PC-9 (cell line): Measurements from ENCODE around the gene AOPEP. TPM values are rescaled to one million over a fixed set of nuclear protein-coding genes. Genes with fewer than 3 reads are reported as not detected.

Source experiments
- BruUV-seq: library from RNA; stranded (reverse); fragments of 400-500 nt; replicated peaks from 2 replicates; lab custom pipeline; 2021; lab: Mats Ljungman, UMichigan
- CTCF ChIA-PET: fragments of 300-600 bp; sonication (Branson Sonifier 250); formaldehyde crosslinking; loops from one replicate; lab custom pipeline; 2022; ENCODE audit warnings: antibody characterized with exemption; lab: Charles Lee
- POLR2A ChIA-PET: fragments of 300-600 bp; sonication (Branson Sonifier 250); formaldehyde crosslinking; loops from one replicate; lab custom pipeline; 2022; ENCODE audit warnings: antibody characterized with exemption; ENCODE audit not compliant: unreplicated experiment; lab: Charles Lee
- DNase-seq, 2 experiments: peaks; one replicate each; pipeline versions ENCODE4 v3.0.0 to v3.0.0-alpha.2; 2015 to 2022; ENCODE audit warnings: mixed read lengths in 1 of 2
- H2AFZ ChIP-seq: fragments of 200-600 bp; sonication (generic); 2 replicates; pipeline ENCODE4 v1.8.1; 2017; ENCODE audit warnings: antibody characterized with exemption
- H3F3A ChIP-seq: fragments of 200-600 bp; sonication (generic); 2 replicates; pipeline ENCODE4 v1.8.1; 2017; ENCODE audit warnings: antibody characterized with exemption, mild to moderate bottlenecking, low read depth; ENCODE audit not compliant: insufficient read depth
- H3K27ac ChIP-seq: fragments of 200-600 bp; sonication (generic); 2 replicates; pipeline ENCODE4 v1.6.1; 2016; ENCODE audit warnings: mixed run types
- H3K27me3 ChIP-seq: fragments of 200-600 bp; sonication (generic); 2 replicates; pipeline ENCODE4 v1.6.1; 2016; ENCODE audit warnings: low read depth, mixed run types; ENCODE audit not compliant: insufficient read depth
- H3K36me3 ChIP-seq: fragments of 200-600 bp; sonication (generic); 2 replicates; pipeline ENCODE4 v1.6.1; 2016; ENCODE audit warnings: low read depth, mixed run types
- H3K4me1 ChIP-seq: fragments of 200-600 bp; sonication (generic); replicated peaks from 2 replicates; pipeline ENCODE4 v1.6.1; 2016; ENCODE audit warnings: mixed run types; ENCODE audit not compliant: insufficient read depth
- H3K4me2 ChIP-seq: fragments of 200-600 bp; sonication (generic); 2 replicates; pipeline ENCODE4 v1.6.1; 2017; ENCODE audit warnings: mixed run types
- H3K4me3 ChIP-seq: fragments of 200-600 bp; sonication (generic); 2 replicates; pipeline ENCODE4 v1.6.1; 2016; ENCODE audit warnings: mixed run types
- H3K79me2 ChIP-seq: fragments of 200-600 bp; sonication (generic); 2 replicates; pipeline ENCODE4 v1.6.1; 2017; ENCODE audit warnings: low read depth, mixed run types
- H3K9me2 ChIP-seq: fragments of 200-600 bp; sonication (generic); 2 replicates; pipeline ENCODE4 v1.8.1; 2017; ENCODE audit warnings: mild to moderate bottlenecking; ENCODE audit not compliant: insufficient read depth
- H3K9me3 ChIP-seq: fragments of 200-600 bp; sonication (generic); 2 replicates; pipeline ENCODE4 v1.8.1; 2016; ENCODE audit warnings: low read depth; ENCODE audit not compliant: insufficient read depth
- H4K20me1 ChIP-seq: fragments of 200-600 bp; sonication (generic); 2 replicates; pipeline ENCODE4 v1.8.1; 2017; ENCODE audit not compliant: insufficient read depth
- CTCF ChIP-seq: fragments of 200-600 bp; sonication (generic); conservative IDR thresholded peaks from 2 replicates; pipeline ENCODE4 v1.6.1; 2017; ENCODE audit warnings: mixed run types, antibody characterized with exemption, mild to moderate bottlenecking, moderate library complexity
- EZH2 ChIP-seq: fragments of 200-600 bp; sonication (generic); IDR thresholded peaks from 2 replicates; pipeline ENCODE4 v1.8.0; 2017; ENCODE audit warnings: antibody characterized with exemption, low read depth
- intact Hi-C: fragments of 100-400 bp; cut with micrococcal nuclease; formaldehyde crosslinking; loops from one replicate; pipeline ENCODE4 v1.10.0; 2022; ENCODE audit not compliant: unreplicated experiment
- total RNA-seq: library from RNA; stranded (reverse); gene quantifications from 2 replicates; pipeline ENCODE4 v1.2.3, GENCODE V29; 2021

The AOPEP gene
- total RNA-seq, 1 experiment from 2014 or later: 90.0 TPM

- Histone ChIP-seq H3K36me3 (peaks cover 46% of the 10 kb centered on the region), H3K27me3 (no peaks in the 10 kb centered on the region), H3K4me1 (0 out of 2 replicates have a peak, but pooled peaks cover 12% of the 10 kb centered on the region), H3K9me3 (no peaks in the 10 kb centered on the region), H3K9me2 (no peaks in the 10 kb centered on the region), H3K27ac (peak overlapping the region; percentile 23; the same call in 1 of the 2 replicates), H3K4me2 (no peak overlapping the region), H2AFZ (no peak overlapping the region), H3F3A (peaks cover 47% of the 10 kb centered on the region), H4K20me1 (peaks cover 84% of the 10 kb centered on the region), H3K79me2 (peaks cover 96% of the 10 kb centered on the region), H3K4me3 (no peak overlapping the region)
- ChIA-PET POLR2A (no interaction called here), CTCF (no interaction called here)
- no TSS peak for BruUV-seq
- intact Hi-C loops: no loop called here
- DNase-seq: no peak
- TF ChIP-seq CTCF (no peak), EZH2 (no peak)
Observed at GRCh38 chr9:95031711-95032461, 305.4 kb downstream of the AOPEP start.

GRCh38 chr9:95032580-95033341 is 306.3 kb downstream of the AOPEP start:
- Histone ChIP-seq H3K9me2 (no peaks in the 10 kb centered on the region), H3K27me3 (no peaks in the 10 kb centered on the region), H4K20me1 (peaks cover 84% of the 10 kb centered on the region), H3K4me1 (peaks cover 21% of the 10 kb centered on the region), H3K36me3 (peaks cover 49% of the 10 kb centered on the region), H3F3A (peaks cover 52% of the 10 kb centered on the region), H3K9me3 (no peaks in the 10 kb centered on the region), H3K27ac (no peak overlapping the region; the same call in 1 of the 2 replicates), H2AFZ (no peak overlapping the region), H3K79me2 (peaks cover 97% of the 10 kb centered on the region), H3K4me3 (no peak overlapping the region), H3K4me2 (no peak overlapping the region)
- ChIA-PET CTCF (no interaction called here), POLR2A (no interaction called here)
- TF ChIP-seq EZH2 (no peak), CTCF (no peak)
- DNase-seq: no peak
- no TSS peak for BruUV-seq
- intact Hi-C loops: no loop called here

GRCh38 chr9:95035846-95036245 is 309.3 kb downstream of the AOPEP start:
- peaks cover 48% of the 10 kb centered on the region for H3K36me3 ChIP-seq
- H3K9me3 ChIP-seq: no peaks in the 10 kb centered on the region
- H3K4me3 ChIP-seq: no peak overlapping the region
- BruUV-seq: no TSS peak
- no peaks in the 10 kb centered on the region for H3K27me3 ChIP-seq
- intact Hi-C loops: loop anchor here (5.0 kb wide), 1 partner anchor 254 kb away; no protein-coding TSS in a partner anchor
- H3K4me2 ChIP-seq: no peak overlapping the region
- H3K79me2 ChIP-seq: peaks cover 94% of the 10 kb centered on the region
- TF ChIP-seq CTCF: no peak
- peaks cover 41% of the 10 kb centered on the region for H3F3A ChIP-seq
- peaks cover 27% of the 10 kb centered on the region for H3K4me1 ChIP-seq
- 0 out of 2 replicates have a peak overlapping the region, but pooled peaks have one; percentile 31 for H3K27ac ChIP-seq
- CTCF ChIA-PET: no interaction called here
- no peak for DNase-seq
- POLR2A ChIA-PET: no interaction called here
- peaks cover 69% of the 10 kb centered on the region for H4K20me1 ChIP-seq
- no peak overlapping the region for H2AFZ ChIP-seq
- H3K9me2 ChIP-seq: no peaks in the 10 kb centered on the region
